Prostate gland (tissue), 2 donors: ENCODE data around the gene NEU2. TPM values are rescaled to one million over a fixed set of nuclear protein-coding genes. Genes with fewer than 3 reads are reported as not detected.

Experiments
- DNase-seq: peaks from one replicate; pipeline ENCODE4 v3.0.0-alpha.2; 2019; ENCODE audit warnings: low spot score
- H3K27ac ChIP-seq, 2 donors: fragments of 200-600 bp; sonication (generic); 2 replicates each; pipeline ENCODE4 v1.5.1; 2017 to 2019
- H3K27me3 ChIP-seq: fragments of 200-600 bp; sonication (generic); replicated peaks from 2 replicates; pipeline ENCODE4 v1.5.1; 2019; ENCODE audit not compliant: insufficient read depth
- H3K36me3 ChIP-seq, 2 donors: fragments of 200-600 bp; sonication (generic); 1 replicate in 1 of 2; 2 replicates in 1 of 2; pipeline versions ENCODE4 v1.5.1 to v1.8.1; 2017 to 2019
- H3K4me1 ChIP-seq: fragments of 200-600 bp; sonication (generic); replicated peaks from 2 replicates; pipeline ENCODE4 v1.5.1; 2019
- H3K4me3 ChIP-seq, 2 donors: fragments of 200-600 bp; sonication (generic); 2 replicates each; pipeline ENCODE4 v1.5.1; 2017 to 2019
- H3K9me3 ChIP-seq: fragments of 200-600 bp; sonication (generic); 2 replicates; pipeline ENCODE4 v1.5.1; 2017
- CTCF ChIP-seq, 4 experiments: fragments of 200-600 bp in 2 of 4; fragments of 450-650 bp in 2 of 4; sonication (generic) in 2 of 4; IDR thresholded peaks; 1 replicate in 3 of 4; 2 replicates in 1 of 4; pipeline ENCODE4 v1.5.1; 2016 to 2019; ENCODE audit warnings: antibody characterized with exemption in 4 of 4, mild to moderate bottlenecking in 2 of 4, moderate library complexity in 2 of 4
- POLR2A ChIP-seq: fragments of 450-650 bp; IDR thresholded peaks from one replicate; pipeline ENCODE4 v1.6.1; 2016; ENCODE audit warnings: antibody characterized with exemption, mild to moderate bottlenecking
- POLR2AphosphoS5 ChIP-seq: sonication (generic); formaldehyde crosslinking; IDR thresholded peaks from one replicate; pipeline ENCODE4 v1.6.1; 2017; ENCODE audit warnings: antibody characterized with exemption
- WGBS: methylation state at CpG from one replicate; pipeline ENCODE4 v1.1.5; 2018; 5-methylcytosine and 5-hydroxymethylcytosine counted together
- intact Hi-C: fragments of 100-400 bp; cut with DNase I; formaldehyde crosslinking; loops from one replicate; pipeline ENCODE4 v1.14.2; 2022
- total RNA-seq, 2 donors: library from RNA; depleted of rRNA; stranded (reverse); fragments of >200 nt; gene quantifications; one replicate each; pipeline ENCODE4 v1.1.0, GENCODE V29; 2016

The NEU2 gene
- total RNA-seq, 2 donors from 2014 or later = not detected

- intact Hi-C loops = no loop called here
- H3K4me3 ChIP-seq = no peak overlapping the region
- no peaks in the 10 kb centered on the region for H3K27me3 ChIP-seq
- DNase-seq = no peak
- no peak for TF ChIP-seq CTCF (IDR thresholded peaks at IDR 0.05)
- no peak for TF ChIP-seq POLR2A
- no peak for TF ChIP-seq POLR2AphosphoS5
- H3K4me1 ChIP-seq = no peaks in the 10 kb centered on the region
- H3K9me3 ChIP-seq = no peaks in the 10 kb centered on the region
- WGBS = 79% methylated on average over 7 of the region's 7 CpGs
- H3K27ac ChIP-seq = no peak overlapping the region
- H3K36me3 ChIP-seq = no peaks in the 10 kb centered on the region
Observed at GRCh38 chr2:232999354-232999753, 33.1 kb upstream of the NEU2 start.

GRCh38 chr2:233000886-233001750 lies 31.4 kb upstream of the NEU2 start:
- H3K4me1 ChIP-seq = no peaks in the 10 kb centered on the region
- TF ChIP-seq POLR2A = no peak
- no peaks in the 10 kb centered on the region for H3K36me3 ChIP-seq
- no peak overlapping the region for H3K27ac ChIP-seq
- DNase-seq = no peak
- WGBS = 90% methylated on average over 20 of the region's 20 CpGs
- no peaks in the 10 kb centered on the region for H3K27me3 ChIP-seq
- intact Hi-C loops = no loop called here
- no peaks in the 10 kb centered on the region for H3K9me3 ChIP-seq
- H3K4me3 ChIP-seq = no peak overlapping the region

DNA sequence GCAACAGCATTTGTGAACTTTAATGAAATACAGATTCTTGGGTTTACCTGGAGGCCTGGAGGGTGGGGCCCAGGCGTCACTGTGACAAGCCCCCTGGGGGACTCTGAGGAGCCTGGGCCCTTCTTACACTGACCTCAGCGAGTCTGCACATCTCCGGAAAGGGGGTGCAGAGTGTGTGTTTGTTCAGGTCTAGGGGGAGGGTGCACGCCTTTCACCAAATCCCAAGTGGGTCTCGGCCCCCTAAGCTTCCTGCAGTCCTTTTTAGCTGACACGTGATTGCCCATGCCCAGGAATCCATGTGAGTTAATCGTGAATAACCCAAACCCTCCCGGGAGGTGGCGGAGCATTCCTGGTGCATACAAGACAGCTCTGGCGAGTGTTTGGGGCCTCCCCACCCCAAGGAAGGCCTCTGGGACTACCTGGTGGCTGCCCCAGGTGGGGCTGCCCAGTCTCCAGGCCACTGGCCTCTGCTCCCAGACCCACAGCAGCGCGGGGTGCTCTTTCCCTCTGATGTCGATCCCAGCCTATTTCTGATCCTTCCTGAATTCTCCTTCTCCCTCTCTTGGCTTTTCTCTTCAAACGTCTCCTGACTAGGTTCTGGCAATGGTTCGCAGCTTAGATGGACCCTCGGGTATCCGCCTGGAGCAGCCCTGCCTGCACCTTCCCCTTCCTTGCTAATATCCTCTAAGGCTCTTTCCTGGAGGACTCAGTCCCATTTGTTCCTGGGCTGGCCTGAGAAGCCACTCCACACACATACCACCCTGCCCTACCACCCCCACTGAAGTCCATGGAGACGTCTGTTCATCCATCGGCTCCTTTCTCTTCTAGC lies 29.4 kb upstream of the NEU2 start:
- TF ChIP-seq POLR2A = no peak
- TF ChIP-seq CTCF (IDR thresholded peaks at IDR 0.05) = no peak
- no peak for TF ChIP-seq POLR2AphosphoS5
- Histone ChIP-seq H3K4me3 (no peak overlapping the region), H3K36me3 (no peaks in the 10 kb centered on the region), H3K27me3 (no peaks in the 10 kb centered on the region), H3K27ac (no peak overlapping the region), H3K9me3 (no peaks in the 10 kb centered on the region), H3K4me1 (no peaks in the 10 kb centered on the region)
- intact Hi-C loops = no loop called here
- DNase-seq = no peak
- 85% methylated on average over 19 of the region's 19 CpGs for WGBS

DNA sequence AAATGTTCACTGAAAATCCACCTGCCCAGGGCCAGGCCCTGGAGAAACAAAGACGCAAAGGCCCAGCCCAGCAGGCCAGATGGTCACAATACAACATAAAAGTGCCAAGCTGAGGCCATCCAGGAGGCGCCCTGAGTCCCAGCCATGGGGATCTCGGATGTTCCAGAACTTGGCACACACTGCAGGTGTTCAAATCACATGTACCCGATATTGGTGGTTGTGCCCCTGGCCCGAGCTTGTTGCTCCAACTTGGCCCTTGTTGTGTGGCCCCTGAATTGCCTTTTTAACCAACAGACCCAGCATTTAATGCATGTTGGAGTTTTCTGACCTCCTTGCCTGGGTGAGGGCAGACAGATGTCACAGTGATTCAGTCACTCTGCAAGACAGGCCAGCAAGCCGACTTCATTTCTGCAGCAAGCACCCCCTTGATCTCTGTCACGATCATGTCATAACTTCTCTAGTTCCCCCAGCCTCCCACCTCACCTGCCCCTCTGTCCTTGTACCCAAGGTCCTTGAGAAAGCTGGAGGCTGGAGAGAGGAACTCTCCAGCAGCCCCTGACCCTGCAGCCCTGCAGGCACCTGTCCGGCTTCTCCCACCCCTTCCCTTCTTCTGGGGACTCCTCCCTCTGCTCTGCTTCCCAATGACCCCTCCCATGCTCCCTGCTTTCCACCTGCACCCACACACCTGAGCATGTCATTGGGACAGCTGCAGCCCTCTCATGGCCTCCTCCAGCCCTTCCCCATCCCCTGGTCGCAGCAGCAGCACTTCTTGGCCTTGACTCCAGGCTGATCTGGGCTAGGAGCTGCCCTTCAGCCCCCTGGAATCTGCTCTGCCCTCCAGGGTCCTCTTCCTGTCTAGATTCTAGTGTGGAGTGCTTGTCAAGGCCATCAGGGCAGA lies 28.6 kb upstream of the NEU2 start:
- no peaks in the 10 kb centered on the region for H3K9me3 ChIP-seq
- WGBS = 72% methylated on average over 9 of the region's 9 CpGs
- TF ChIP-seq CTCF (IDR thresholded peaks at IDR 0.05) (no peak), POLR2A (no peak), POLR2AphosphoS5 (no peak)
- intact Hi-C loops = no loop called here
- DNase-seq = no peak
- H3K27me3 ChIP-seq = no peaks in the 10 kb centered on the region
- H3K4me1 ChIP-seq = no peaks in the 10 kb centered on the region
- no peak overlapping the region for H3K27ac ChIP-seq
- H3K36me3 ChIP-seq = no peaks in the 10 kb centered on the region
- no peak overlapping the region for H3K4me3 ChIP-seq

DNA sequence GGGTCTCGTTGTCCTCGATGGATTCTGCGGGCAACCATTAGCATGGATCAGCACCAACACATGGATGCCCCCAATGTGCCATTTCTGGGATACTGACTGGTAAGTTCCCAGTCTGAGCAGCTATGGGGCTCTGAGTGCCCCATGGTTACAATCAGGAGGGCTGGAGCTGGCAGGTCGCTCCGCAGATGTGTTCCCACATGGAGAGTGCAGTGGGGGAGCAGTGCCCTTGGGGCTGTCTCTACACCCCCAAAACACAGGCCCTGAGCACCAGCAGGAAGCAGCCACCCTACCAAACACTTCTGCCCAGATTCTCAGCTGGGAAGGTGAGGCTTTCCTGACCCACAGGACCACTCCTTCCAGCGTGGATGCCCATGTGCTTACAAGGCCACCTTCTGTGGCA lies 27.4 kb upstream of the NEU2 start:
- no peak for DNase-seq
- H3K9me3 ChIP-seq = no peaks in the 10 kb centered on the region
- H3K4me3 ChIP-seq = no peak overlapping the region
- TF ChIP-seq POLR2AphosphoS5 (no peak), CTCF (IDR thresholded peaks at IDR 0.05) (no peak), POLR2A (no peak)
- H3K4me1 ChIP-seq = no peaks in the 10 kb centered on the region
- no peaks in the 10 kb centered on the region for H3K27me3 ChIP-seq
- WGBS = 90% methylated on average over 6 of the region's 6 CpGs
- no peak overlapping the region for H3K27ac ChIP-seq
- intact Hi-C loops = no loop called here
- H3K36me3 ChIP-seq = no peaks in the 10 kb centered on the region
